ENCODE results near the gene BTN1A1. TPM values are rescaled to one million over a fixed set of nuclear protein-coding genes. Genes with fewer than 3 reads are reported as not detected.

The BTN1A1 gene
- total RNA-seq, 1 donor from 2014 or later = not detected

DNA sequence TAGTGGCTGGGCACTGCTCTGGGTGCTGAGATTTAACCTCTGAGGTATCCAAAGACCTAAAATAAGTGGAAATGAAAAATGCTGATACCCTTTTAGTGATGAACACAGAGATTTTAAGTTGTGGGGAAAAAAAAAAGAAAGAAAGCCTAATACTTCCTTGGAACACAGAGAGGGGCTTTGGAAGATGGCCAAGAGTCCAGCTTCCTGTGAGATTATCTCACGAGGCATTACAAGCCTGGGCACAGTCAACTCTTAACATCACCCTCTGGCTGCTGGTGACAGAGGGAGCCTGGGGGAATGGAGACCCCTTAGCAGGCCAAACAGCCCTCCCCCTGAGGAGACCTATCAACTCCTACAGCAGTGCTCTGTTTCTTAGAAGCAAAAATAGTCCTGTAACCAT, 22.7 kb upstream of the BTN1A1 start:
- Mint-ChIP-seq H3K27me3 (ENCODE audit: low read depth, unreplicated experiment) (no peaks in the 10 kb centered on the region), H3K4me1 (ENCODE audit: low read depth, unreplicated experiment) (peaks cover 19% of the 10 kb centered on the region), H3K4me3 (ENCODE audit: unreplicated experiment) (no peak overlapping the region), H3K27ac (ENCODE audit: unreplicated experiment) (no peak overlapping the region), H3K9me3 (ENCODE audit: unreplicated experiment) (no peaks in the 10 kb centered on the region), H3K36me3 (ENCODE audit: low read depth, unreplicated experiment) (peaks cover 6% of the 10 kb centered on the region)
- Histone ChIP-seq H3K9ac (ENCODE audit: low read length) (no peak overlapping the region), H4K20me1 (ENCODE audit: insufficient read depth, low read length) (no peaks in the 10 kb centered on the region), H2AFZ (ENCODE audit: low read depth, low read length) (peak overlapping the region; percentile 16), H3K4me3 (ENCODE audit: insufficient read depth, low read depth, low read length) (no peak overlapping the region), H3K27me3 (ENCODE audit: insufficient read depth, low read length) (no peaks in the 10 kb centered on the region), H3K4me1 (ENCODE audit: insufficient read depth, low read length) (peaks cover 12% of the 10 kb centered on the region), H3K4me2 (ENCODE audit: low read length) (no peak overlapping the region), H3K36me3 (ENCODE audit: insufficient read depth, low read length) (no peaks in the 10 kb centered on the region), H3K79me2 (ENCODE audit: insufficient read depth, low read length) (no peaks in the 10 kb centered on the region), H3K27ac (ENCODE audit: low read depth, low read length) (no peak overlapping the region), H3K9me3 (ENCODE audit: insufficient read depth, low read depth, low read length) (no peaks in the 10 kb centered on the region)
- DNase-seq (ENCODE audit: low read depth) (no peak), FAIRE-seq (no peak)
- no peak for TF ChIP-seq EZH2 (IDR thresholded peaks at IDR 0.05; ENCODE audit: insufficient read depth, low read length)
- TF ChIP-seq, protein P1, sequence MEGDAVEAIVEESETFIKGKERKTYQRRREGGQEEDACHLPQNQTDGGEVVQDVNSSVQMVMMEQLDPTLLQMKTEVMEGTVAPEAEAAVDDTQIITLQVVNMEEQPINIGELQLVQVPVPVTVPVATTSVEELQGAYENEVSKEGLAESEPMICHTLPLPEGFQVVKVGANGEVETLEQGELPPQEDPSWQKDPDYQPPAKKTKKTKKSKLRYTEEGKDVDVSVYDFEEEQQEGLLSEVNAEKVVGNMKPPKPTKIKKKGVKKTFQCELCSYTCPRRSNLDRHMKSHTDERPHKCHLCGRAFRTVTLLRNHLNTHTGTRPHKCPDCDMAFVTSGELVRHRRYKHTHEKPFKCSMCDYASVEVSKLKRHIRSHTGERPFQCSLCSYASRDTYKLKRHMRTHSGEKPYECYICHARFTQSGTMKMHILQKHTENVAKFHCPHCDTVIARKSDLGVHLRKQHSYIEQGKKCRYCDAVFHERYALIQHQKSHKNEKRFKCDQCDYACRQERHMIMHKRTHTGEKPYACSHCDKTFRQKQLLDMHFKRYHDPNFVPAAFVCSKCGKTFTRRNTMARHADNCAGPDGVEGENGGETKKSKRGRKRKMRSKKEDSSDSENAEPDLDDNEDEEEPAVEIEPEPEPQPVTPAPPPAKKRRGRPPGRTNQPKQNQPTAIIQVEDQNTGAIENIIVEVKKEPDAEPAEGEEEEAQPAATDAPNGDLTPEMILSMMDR (IDR thresholded peaks at IDR 0.05; ENCODE audit: insufficient read depth, low read depth, low read length) = no peak

GRCh38 chr6:26478100-26478984, 21.8 kb upstream of the BTN1A1 start:
- no peak for FAIRE-seq
- Histone ChIP-seq H2AFZ (ENCODE audit: low read depth, low read length) (no peak overlapping the region), H3K27ac (ENCODE audit: low read depth, low read length) (no peak overlapping the region), H3K9me3 (ENCODE audit: insufficient read depth, low read depth, low read length) (no peaks in the 10 kb centered on the region), H3K9ac (ENCODE audit: low read length) (no peak overlapping the region), H3K27me3 (ENCODE audit: insufficient read depth, low read length) (no peaks in the 10 kb centered on the region), H4K20me1 (ENCODE audit: insufficient read depth, low read length) (no peaks in the 10 kb centered on the region), H3K79me2 (ENCODE audit: insufficient read depth, low read length) (no peaks in the 10 kb centered on the region), H3K4me1 (ENCODE audit: insufficient read depth, low read length) (peaks cover 12% of the 10 kb centered on the region), H3K36me3 (ENCODE audit: insufficient read depth, low read length) (no peaks in the 10 kb centered on the region), H3K4me3 (ENCODE audit: insufficient read depth, low read depth, low read length) (no peak overlapping the region), H3K4me2 (ENCODE audit: low read length) (no peak overlapping the region)
- Mint-ChIP-seq H3K36me3 (ENCODE audit: low read depth, unreplicated experiment) (peaks cover 5% of the 10 kb centered on the region), H3K4me1 (ENCODE audit: low read depth, unreplicated experiment) (peaks cover 19% of the 10 kb centered on the region), H3K4me3 (ENCODE audit: unreplicated experiment) (no peak overlapping the region), H3K27me3 (ENCODE audit: low read depth, unreplicated experiment) (no peaks in the 10 kb centered on the region), H3K27ac (ENCODE audit: unreplicated experiment) (no peak overlapping the region), H3K9me3 (ENCODE audit: unreplicated experiment) (no peaks in the 10 kb centered on the region)
- DNase-seq (ENCODE audit: low read depth) = no peak
- TF ChIP-seq EZH2 (IDR thresholded peaks at IDR 0.05; ENCODE audit: insufficient read depth, low read length) = no peak
- TF ChIP-seq, protein P1 (IDR thresholded peaks at IDR 0.05; ENCODE audit: insufficient read depth, low read depth, low read length) = no peak

GRCh38 chr6:26478985-26479278, 21.2 kb upstream of the BTN1A1 start:
- Mint-ChIP-seq H3K4me3 (ENCODE audit: unreplicated experiment) (no peak overlapping the region), H3K9me3 (ENCODE audit: unreplicated experiment) (no peaks in the 10 kb centered on the region), H3K27me3 (ENCODE audit: low read depth, unreplicated experiment) (no peaks in the 10 kb centered on the region), H3K4me1 (ENCODE audit: low read depth, unreplicated experiment) (peaks cover 19% of the 10 kb centered on the region), H3K27ac (ENCODE audit: unreplicated experiment) (no peak overlapping the region), H3K36me3 (ENCODE audit: low read depth, unreplicated experiment) (peaks cover 2% of the 10 kb centered on the region)
- TF ChIP-seq EZH2 (IDR thresholded peaks at IDR 0.05; ENCODE audit: insufficient read depth, low read length) = no peak
- TF ChIP-seq, protein P1 (IDR thresholded peaks at IDR 0.05; ENCODE audit: insufficient read depth, low read depth, low read length) = no peak
- Histone ChIP-seq H3K4me3 (ENCODE audit: insufficient read depth, low read depth, low read length) (no peak overlapping the region), H3K27me3 (ENCODE audit: insufficient read depth, low read length) (no peaks in the 10 kb centered on the region), H3K9me3 (ENCODE audit: insufficient read depth, low read depth, low read length) (no peaks in the 10 kb centered on the region), H3K27ac (ENCODE audit: low read depth, low read length) (no peak overlapping the region), H2AFZ (ENCODE audit: low read depth, low read length) (no peak overlapping the region), H3K79me2 (ENCODE audit: insufficient read depth, low read length) (no peaks in the 10 kb centered on the region), H3K36me3 (ENCODE audit: insufficient read depth, low read length) (no peaks in the 10 kb centered on the region), H4K20me1 (ENCODE audit: insufficient read depth, low read length) (no peaks in the 10 kb centered on the region), H3K9ac (ENCODE audit: low read length) (no peak overlapping the region), H3K4me1 (ENCODE audit: insufficient read depth, low read length) (peaks cover 12% of the 10 kb centered on the region), H3K4me2 (ENCODE audit: low read length) (no peak overlapping the region)
- DNase-seq (ENCODE audit: low read depth) (no peak), FAIRE-seq (no peak)

Data from astrocyte (in vitro differentiated cells and primary cell).